ENCODE data around the gene DLST.

DNA sequence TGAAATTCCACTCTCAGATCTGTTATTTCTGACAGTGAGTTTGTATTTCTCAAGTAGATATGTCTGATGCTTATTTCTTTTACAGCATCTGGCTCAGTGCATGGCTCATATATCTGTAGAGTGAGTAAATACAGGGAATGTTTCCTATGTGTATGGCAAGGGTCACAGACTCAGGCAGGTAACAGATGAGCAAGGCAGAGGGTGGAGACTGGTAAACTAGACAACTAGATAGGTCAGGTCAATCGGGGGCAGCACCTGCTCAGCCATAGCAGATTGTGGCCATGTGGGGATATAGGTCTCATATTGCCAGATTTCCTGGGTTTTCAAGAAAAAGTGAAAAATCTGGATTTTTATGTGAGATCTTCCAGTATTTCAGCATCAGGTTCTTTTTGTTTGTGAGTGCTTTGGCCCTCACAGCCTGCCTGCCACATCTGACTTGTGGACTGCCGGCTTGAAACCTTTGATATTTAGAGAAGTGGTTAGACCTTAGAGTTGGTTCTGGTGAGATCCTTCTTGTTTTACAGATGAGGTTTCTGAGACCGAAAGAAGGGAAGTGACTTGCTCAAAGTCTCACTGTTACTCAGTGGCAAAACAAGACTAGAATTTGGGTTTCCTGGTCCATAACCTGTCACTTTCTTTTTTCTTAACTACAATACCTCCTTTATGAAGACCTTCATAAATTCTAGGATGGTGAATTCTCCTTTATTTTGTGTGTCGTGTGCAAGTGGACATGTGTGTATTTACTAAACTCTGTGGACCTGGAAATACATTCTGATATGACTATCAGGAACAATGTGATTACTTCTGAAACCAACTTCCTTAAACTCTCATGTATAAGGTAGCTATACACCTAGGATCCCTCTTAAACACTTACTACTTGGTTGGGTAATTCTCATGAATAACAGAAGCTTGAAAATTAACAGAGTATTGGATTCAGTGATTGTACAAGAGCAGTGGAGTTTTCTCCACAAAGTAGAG, 40.2 kb upstream of the DLST start:
- no peak for TF ChIP-seq POLR2A (IDR thresholded peaks at IDR 0.05)
- TF ChIP-seq, protein P1, sequence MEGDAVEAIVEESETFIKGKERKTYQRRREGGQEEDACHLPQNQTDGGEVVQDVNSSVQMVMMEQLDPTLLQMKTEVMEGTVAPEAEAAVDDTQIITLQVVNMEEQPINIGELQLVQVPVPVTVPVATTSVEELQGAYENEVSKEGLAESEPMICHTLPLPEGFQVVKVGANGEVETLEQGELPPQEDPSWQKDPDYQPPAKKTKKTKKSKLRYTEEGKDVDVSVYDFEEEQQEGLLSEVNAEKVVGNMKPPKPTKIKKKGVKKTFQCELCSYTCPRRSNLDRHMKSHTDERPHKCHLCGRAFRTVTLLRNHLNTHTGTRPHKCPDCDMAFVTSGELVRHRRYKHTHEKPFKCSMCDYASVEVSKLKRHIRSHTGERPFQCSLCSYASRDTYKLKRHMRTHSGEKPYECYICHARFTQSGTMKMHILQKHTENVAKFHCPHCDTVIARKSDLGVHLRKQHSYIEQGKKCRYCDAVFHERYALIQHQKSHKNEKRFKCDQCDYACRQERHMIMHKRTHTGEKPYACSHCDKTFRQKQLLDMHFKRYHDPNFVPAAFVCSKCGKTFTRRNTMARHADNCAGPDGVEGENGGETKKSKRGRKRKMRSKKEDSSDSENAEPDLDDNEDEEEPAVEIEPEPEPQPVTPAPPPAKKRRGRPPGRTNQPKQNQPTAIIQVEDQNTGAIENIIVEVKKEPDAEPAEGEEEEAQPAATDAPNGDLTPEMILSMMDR (IDR thresholded peaks at IDR 0.05), result no peak
